ENCODE results near the gene DPP8.

DPP8 gene

DNA sequence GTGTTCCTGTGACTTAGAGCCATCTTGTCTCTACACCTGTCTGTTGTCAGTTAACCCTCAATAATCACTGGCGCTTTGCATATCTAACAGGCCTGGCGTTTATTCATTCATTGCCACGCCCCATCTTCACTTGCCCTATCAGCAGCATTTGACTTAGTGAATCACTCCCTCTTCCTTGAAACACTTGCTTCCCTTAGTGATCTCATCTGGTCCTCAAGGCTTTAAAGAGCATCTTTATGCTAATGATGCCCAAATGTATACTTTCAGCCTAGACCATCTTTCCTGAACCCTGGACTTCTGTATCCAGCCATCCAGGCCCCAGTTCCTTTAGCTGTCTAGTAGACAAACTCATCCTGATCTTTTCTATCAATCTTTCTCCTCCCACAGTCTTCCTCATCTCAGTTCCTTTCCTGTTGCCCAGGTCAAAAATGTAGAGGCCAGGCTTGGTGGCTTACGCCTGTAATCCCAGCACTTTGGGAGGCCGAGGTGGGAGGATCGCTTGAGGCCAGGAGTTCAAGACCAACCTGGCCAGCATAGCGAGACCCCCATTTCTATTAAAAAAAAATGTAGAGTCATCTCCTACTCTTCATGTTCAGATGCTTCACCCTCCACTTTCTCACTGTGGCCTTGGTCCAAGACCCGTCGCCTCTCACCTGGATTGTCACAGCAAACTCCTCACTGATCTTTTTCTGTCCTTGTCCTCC is 93.4 kb downstream of the DPP8 start:
- no peak for DNase-seq (ENCODE audit: low read depth)

DNA sequence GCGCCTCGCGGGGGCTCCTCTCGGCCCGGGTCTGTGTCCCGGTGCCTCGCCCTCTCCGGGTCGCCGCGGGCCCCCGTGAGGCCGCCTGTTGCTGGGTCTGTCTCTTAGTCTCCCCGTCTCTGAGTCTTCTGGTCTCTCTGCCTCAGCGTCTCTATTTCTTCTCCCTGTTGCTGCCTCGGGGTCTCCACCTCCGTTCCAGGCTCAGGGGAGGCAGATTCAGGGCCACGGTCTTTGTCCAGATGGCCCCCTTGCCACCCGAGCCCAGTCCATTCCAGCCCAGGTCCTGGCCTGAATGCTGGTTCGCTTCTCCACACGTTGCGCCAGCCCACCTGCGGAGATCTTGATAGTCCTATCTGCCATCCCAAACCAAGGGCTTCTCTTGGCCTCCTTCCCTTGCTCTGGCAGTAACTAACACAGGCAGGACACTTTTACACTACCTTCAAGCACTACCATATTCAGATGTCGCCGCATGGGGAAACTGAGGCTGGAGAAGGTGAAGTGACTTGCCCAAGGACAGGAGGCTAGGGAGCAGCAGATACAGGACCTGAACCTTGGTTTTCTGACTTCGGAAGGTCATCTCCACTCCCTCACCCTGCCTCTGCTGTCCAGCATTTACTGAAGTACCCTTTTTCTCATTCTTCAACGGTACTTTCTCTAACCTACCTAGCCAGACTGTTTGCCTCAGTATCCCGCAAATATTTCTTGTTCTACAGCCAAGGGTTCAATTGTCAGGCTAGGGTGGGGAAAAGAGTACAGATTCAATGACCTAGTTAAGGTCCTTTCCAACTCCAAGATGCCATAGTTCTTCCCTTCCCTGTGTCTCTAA is 94.1 kb downstream of the DPP8 start:
- no peak for DNase-seq (ENCODE audit: low read depth)

DNA sequence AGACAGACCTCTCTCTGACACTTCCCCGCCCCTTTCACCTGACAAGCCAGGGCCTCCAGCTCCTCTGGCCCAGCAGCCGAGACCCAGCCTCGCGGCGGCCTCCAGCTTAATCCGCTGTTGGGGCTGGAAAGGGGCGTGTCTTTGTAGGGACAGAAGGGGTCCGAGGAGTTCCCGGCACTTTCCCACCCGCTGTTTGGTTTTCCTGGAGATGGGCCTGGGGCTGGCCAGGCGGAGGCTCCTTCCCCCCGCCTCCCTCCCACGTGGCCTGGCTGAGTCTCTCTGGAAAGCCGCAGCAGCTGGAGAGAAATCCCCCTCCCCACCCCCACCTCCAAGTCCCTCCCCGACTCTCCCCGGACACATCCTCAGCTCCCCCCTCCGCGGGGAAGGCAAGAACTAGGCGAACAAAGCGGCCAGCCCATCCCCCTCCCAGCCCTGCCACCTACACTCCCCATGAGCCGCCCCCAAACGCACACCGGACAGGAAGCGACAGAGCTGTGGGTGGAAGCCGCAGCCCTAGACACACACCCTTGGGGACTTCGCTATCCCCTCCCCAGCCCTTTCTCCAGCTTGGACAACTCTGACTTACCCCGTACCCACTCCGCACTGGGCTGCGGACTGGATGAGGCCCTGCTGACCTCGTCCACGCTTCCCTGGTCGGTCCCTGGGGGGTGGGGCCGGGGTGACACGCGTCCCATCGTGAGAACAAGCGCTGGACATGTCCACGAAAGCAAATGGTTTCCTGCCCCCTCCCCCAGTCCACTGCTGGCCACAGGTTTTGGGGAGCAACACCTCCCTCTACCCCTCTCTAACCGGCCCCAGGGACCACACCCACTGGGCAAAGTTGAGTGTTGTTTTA is 95.9 kb downstream of the DPP8 start:
- DNase-seq (ENCODE audit: low read depth), result no peak

DNA sequence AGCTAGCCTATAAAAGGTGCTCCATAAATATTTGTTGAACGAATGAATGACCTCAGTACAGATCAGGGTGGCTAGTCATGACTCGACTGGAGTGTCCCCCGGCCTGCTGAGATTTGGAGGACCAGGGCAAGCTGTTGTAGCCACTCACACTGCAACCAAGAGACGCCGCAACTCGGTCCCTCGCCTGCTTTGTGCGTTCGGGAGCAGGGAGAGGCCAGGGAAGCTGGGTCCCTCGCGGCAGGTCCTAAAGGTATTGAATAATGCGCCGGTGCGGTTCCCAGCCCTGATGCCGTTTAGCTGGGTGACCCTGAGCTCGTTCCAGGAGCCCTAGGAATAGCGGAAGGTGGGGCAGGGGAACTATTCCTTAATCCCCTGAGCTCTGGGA is 96.5 kb downstream of the DPP8 start:
- no peak for DNase-seq (ENCODE audit: low read depth)

DNA sequence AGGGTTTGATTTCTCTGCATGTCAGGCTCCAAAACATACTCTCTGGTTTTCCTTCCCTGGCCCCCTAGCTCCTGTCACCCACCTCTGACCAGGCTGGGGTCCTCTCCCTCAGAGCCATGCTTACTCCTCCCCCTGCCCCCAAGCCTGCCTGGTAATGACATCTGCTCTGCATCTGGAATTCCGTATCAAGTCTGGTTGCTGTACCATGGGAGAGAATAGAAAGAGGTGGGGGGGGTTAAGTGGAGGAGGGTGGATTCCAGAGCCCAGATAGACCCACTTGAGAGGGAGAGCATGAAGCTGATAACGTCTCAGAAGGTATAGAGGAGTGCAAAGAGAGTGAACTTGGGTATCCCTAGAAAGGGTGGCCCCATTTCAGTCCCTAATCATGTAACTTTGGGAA is 98.9 kb downstream of the DPP8 start:
- no peak for DNase-seq (ENCODE audit: low read depth)

DNA sequence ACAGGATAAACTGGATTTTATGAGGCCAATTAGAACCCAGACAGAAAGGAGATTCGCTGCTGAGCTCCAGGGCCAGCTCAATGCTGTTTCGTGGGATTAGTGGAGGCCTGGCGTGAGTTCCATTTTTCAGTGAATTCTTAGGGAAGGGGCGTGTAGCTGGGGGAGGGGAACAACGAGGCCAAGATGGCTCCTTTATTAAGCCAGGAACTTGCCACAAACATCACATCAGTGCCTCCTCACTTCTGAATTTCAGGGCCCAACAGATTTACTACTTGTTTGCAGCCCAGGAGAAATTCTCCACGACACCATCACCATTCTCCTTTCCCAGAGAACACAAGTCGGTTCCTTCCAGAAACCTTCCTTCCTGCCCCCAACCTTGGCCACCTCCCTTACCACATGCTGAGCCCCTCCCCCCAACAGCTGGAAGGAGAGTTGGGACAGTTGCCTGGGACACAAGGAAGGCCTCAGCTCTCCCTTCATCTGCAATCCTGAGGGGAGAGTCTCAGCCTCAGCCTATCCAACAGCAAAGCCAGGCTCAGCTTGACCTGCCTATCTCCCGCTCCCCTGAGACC is 100.6 kb downstream of the DPP8 start:
- no peak for DNase-seq (ENCODE audit: low read depth)

DNA sequence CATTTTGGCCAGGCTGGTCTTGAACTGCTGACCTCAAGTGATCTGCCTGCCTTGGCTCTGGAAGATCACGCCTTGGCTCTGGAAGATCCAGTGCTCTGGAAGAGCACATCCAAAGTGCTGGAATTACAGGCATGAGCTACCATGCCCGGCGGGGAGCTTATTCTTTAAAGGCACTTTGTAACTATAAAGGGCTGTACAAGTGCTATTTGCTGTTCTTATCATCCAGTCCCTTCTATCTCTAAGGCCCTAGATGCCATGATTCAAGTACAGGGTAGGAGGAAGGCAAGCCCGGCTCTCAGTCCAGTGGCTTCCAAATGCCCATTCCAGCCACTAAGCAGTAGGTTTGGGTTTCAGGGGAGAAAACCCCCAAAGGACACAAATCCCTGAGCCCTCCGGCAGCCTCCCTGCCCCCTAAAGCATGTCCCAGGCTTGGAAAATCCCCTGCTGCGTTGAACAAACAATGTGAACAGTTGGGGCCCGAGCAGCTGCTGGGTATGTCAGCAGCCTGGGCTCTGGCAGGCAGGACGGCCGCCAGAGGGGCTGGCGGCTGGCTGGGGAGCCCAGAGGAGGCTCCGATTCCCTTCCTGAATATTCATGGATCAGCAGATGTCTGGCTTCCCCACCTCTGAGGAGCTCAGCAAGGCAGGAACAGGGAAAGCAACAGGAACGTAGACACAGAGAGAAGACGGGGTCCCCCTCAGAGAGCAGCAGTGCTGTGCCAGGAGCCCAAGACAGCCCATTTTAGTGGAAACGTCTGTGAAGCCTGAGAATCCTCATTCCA is 102.5 kb downstream of the DPP8 start:
- no peak for DNase-seq (ENCODE audit: low read depth)

DNA sequence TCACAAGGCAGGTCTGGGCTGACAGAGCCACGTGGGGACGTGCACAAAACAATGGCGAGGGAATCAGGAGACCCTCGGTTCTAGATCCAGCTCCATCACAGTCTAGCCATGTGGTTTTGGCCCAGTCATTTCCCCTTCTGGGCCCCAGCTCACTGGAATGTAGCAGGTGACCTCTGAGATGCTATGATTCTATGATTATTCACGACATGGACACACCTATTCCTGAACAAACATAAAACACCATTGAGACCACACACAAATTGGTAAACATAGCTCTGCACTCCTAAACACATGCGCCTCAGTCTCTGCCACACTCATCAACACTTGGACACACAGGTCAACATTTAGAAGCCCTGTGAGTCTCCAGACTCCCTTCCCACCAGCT is 103.7 kb downstream of the DPP8 start:
- no peak for DNase-seq (ENCODE audit: low read depth)

DNA sequence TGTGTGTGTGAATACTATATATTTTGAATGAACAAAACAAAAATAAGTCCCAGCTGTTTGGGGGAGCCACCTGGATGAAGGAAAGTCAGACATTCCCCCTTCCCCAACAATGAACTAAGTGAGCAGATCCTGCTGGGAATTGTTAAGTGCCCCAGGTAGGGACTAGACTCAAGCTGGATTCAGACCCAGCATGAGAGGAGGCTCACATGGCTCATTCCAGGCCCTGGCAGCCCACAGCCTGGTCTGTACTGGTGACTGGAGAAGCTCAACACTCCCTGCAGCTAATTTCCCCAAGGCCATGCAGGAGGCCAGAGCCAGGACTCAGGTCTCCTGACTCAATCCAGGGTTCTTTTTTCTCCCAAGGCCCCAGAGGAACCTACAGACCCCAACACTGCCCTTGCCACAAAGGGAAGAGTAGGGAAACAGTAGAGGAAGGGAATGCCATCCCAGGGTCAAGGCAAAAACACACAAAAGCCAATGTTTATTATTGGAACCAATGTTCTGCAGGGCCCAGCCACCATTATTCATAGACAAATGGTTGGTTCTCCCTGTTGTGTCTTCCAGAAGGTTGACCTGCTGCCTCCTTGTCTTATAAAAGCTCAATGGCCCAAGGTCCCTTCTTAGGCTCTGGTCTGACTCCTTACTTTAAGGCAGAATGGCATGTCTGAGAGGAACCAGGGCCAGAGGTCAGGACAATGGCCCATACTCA is 104.3 kb downstream of the DPP8 start:
- DNase-seq (ENCODE audit: low read depth), result no peak

DNA sequence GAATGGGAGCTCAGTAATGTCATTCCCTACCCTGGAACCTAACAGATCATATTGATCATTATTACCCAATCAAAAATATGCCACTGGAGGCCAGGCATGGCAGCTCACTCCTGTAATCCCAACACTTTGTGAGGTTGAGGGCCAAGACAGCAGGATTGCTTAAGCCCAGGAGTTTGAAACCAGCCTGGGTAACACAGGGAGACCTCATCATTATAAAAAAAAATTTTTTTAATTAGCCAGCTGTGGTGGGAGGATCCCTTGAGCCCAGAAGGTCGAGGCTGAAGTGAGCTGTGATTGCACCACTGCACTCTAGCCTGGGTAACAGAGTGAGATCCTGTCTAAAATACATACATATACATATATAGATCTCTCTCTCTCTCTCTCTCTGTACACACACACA is 104.9 kb downstream of the DPP8 start:
- no peak for DNase-seq (ENCODE audit: low read depth)

DNA sequence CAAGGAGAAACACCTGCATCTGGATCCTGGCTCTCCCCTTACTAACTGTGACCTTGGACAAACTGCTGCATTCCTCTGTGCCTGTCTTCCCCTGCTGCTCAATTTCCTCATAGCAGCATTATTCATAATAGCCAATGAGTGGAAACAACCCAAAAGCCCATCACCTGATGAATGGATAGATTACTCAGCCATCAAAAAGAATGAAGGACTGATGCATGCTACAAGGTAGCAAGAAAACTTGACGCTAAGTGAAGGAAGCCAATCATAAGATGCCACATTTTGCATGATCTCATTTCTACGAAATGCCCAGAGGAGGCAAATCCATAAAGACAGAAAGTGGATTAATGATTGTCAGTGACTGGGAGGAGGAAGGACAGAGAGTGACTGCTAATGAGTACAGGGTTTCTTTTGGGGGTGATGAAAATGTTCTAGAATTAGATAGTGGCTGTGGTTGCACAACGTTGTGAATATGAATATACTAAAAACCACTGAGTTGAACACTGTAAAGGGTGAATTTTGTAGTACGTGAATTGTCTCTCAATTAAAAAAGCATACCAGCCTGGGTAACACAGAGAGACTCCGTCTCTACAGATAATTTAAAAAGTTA is 105.9 kb downstream of the DPP8 start:
- no peak for DNase-seq (ENCODE audit: low read depth)

DNA sequence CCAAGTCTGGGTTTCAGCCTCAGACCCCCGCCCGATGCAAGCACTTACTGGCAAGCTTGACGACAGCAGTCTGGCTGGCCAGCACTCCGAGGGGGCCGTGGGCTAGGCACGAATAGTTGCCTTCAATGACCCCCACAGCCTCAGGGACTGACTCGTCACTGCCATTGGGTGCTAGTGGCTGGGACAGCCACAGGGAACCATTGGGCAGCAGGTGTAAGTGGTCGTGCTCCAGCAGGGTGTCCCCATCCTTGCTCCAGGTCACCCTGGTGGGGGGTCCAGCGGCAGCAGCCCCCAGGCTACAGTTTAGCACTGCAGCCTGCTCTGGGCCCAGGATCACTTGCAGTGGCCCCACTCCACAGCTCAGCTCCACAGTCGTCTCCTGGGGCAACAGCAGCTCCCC is 106.5 kb downstream of the DPP8 start:
- no peak for DNase-seq (ENCODE audit: low read depth)

DNA sequence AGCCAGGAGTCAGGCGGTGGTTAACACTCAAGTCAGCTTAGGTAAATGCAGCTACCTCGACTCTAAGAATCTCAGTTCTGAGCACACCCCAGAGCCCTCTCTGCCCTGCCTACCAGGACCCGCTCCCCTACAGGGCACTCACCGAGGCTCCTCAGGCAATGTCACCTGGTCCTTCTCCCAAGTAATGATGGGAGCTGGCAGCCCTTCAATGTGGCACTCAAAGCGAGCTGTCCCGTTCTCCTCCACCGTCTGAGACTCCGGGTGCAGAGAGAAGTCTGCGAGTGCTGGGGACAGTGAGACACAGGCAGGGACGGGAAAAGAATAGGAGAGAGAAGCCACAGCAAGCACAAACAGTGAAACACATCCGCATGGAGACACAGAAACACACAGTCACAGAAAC is 107.5 kb downstream of the DPP8 start:
- DNase-seq (ENCODE audit: low read depth), result no peak

DNA sequence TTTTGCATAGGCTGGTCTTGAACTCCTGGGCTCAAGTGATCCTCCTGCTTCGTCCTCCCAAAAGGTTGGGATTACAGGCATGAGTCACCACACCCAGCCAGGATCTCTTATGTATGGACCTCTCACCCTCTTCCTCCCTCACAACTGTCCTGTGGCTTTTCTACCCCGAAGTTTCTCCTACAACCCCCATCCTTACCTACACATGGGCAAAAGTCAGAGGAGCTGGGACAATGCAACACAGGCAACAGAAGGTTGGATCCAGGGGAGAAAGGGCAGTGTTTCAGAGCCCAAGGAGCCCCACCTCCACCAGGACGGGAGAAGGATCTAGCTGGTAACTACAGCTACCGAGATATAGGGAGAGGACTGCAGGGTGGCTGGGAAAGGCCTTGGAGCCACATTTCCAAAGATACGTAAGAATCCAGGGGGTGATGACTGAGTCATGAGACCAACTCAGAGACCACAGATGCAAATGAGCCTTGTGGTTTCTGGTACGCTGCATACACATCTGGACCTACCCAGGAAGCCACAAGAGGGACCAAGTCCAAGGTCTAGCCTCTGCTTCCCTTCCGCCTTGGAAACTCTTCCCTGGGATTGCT is 108.4 kb downstream of the DPP8 start:
- DNase-seq (ENCODE audit: low read depth), result no peak

DNA sequence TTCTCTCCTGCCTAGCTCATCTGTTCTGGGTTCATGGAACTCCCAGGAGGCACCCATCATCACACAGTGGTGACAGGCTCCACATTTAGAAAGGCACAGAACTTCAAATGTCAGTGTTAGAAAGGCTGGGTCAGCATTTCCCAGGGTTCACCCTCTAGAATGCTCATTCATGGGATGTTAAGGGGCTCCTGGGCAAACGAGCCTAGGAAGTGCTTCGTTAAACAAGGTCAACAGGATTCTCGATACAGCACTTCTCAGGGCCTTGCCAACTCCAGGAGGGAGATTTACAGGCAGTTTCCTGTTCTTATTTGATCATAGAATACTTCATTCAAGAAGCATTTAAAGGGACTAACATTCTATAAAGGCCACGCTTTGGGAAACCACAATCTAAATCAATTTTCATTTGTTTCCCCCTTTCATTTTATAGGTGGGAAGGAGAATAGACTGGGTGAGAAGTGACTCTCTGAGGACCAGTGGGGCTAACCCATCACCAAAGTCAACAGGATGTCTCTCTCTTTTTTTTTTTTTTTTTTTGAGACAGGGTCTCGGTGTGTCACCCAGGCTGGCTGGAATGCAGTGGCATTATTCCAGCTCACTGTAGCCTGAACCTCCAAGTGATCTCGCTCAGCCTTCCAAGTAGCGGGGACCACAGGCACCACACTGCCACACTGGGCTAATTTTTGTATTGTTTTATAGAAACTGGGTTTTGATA is 109.0 kb downstream of the DPP8 start:
- DNase-seq (ENCODE audit: low read depth), result no peak

DNA sequence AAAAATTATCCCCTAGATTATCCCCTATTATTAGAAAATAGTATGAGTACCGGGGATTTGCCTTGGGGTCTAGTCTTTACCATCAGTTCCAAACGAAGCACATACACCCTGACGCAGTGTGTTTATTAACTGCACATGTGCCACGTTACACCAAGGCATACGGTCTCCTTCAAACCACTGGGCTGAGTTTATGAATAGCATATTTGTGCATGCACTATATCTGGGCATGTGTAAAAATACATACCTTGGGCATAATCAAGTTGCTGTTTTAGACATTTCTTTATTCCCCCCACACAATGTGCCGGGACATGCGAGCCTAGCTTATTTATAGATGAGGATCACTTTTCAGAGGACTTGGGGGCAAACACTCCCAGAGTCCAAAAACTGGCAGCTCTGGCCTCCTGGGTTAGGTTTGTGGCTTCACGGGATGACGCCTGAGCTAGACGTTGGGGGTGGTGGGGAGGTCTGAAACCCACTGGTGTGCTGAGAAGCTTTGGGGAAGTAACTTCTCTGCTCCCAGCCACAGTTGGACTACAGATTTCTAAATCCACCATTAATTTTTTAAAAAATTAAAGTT is 111.0 kb downstream of the DPP8 start:
- DNase-seq (ENCODE audit: low read depth), result no peak

DNA sequence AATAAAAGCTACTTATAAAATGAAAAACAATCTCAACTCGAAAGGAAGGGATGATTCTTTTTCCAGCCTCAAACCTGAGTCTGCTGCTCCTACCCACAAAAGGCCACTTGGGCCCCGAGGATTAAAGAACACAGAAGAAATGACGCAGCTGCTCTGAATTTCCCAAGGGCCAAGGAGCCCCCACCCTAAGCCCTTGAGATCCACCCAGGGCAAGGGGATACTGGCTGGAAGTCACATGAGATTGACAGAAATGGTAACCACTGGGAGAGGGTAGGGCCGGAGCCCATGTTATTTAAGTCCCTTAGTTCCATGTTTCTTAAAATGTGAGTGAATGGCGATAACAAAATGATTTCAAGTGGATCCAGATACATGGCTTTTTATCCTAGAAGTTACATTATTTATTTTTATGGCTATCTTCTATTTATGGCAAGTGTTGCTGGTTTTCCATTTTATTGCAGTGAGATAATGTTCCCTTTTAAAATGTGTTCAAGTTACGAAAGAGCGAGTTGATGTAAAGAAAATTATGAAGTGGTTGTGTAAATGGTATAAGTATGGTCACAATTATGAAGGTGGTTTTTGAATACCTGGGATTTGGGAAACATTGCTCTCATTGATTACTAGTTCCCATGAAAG is 111.6 kb downstream of the DPP8 start:
- no peak for DNase-seq (ENCODE audit: low read depth)

DNA sequence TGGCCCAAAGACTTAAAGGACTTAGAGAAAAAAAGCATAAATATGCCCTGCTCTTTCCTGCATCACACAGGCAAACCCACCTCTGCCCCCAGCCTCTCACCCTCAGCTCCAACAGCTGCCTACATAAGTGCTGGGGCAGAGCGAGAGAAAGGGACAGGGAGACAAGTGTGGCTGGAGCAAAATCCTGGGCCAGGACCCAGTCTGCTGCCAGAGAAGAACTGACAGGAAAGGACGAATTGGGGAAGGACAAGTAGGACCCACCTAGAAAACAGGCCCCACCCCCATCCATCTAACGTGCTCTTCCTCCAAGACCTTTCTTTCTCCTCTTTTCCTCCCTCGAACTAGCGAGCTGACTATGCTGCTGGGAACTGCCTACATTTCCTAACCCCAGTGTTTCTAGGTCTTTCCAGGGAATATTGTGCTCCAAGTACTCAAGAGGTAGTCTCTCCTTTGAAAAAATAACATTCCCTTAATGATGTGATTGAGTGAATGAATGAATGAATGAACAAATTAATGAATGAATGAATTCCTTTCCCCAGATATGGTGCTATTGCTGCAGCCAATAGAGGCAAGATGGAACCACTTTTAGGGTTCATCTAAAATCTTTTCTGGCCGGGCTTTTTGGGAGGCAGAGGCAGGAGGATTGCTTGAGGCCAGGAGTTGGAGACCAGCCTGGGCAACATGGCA is 113.2 kb downstream of the DPP8 start:
- no peak for DNase-seq (ENCODE audit: low read depth)

All from stimulated activated CD8-positive, alpha-beta memory T cell treated with anti-CD3 and anti-CD28 coated beads, Interleukin-15, amount 100 ng/mL, for 24 hours (primary cell).